K562 (cell line): Measurements from ENCODE around the gene SLC4A5. TPM values are rescaled to one million over a fixed set of nuclear protein-coding genes. Genes with fewer than 3 reads are reported as not detected.

ENCODE experiments used
- ATAC-seq: fragments of 200-7000 bp; cut with Tn5 transposase; 3 replicates; pipeline ENCODE4 v1.9.1; 2020; ENCODE audit warnings: moderate library complexity
- BruUV-seq: library from RNA; stranded (reverse); fragments of 400-500 nt; replicated peaks from 2 replicates; lab custom pipeline; 2021; lab: Mats Ljungman, UMichigan
- CTCF ChIA-PET: fragments of 300-600 bp; formaldehyde crosslinking; extraction: SDS; loops from one replicate; lab custom pipeline; 2021; ENCODE audit warnings: low intra/inter-chr PET ratio; lab: Yijun Ruan, JAX
- POLR2A ChIA-PET: fragments of 300-600, 350-650 bp; sonication (Branson Sonifier 250); formaldehyde crosslinking; extraction: SDS; loops from one replicate; lab custom pipeline; 2021; ENCODE audit warnings: antibody characterized with exemption, inconsistent platforms; lab: Yijun Ruan, JAX
- DNase-seq, 4 experiments: peaks; one replicate each; pipeline versions ENCODE4 v3.0.0 to v3.0.0-alpha.2; 2011 to 2018; ENCODE audit warnings: low spot score in 3 of 4, mixed read lengths in 3 of 4; ENCODE audit errors: extremely low read depth in 1 of 4
- FAIRE-seq: peaks from 2 replicates; lab custom pipeline; 2011; peaks lifted over from hg19 to GRCh38; lab: Jason Lieb, UNC
- H2AFZ ChIP-seq: 2 replicates; pipeline ENCODE4 v1.6.0; 2011; ENCODE audit warnings: low read depth, low read length, control low read depth, inconsistent platforms
- H3K27ac ChIP-seq: fragments of 200-600 bp; 3 replicates; pipeline ENCODE4 v1.8.0; 2011; ENCODE audit warnings: low read depth, mild to moderate bottlenecking, control low read depth, inconsistent platforms, low read length, moderate library complexity, mixed read lengths; ENCODE audit errors: extremely low read depth
- H3K27me3 ChIP-seq, 2 experiments: fragments of 300-600 bp in 1 of 2; 2 replicates in 1 of 2; 3 replicates in 1 of 2; pipeline versions ENCODE4 v1.6.0 to v1.8.0; 2011; ENCODE audit warnings: inconsistent platforms in 2 of 2, low read length in 2 of 2, mild to moderate bottlenecking in 1 of 2, mixed read lengths in 1 of 2, moderate library complexity in 1 of 2; ENCODE audit not compliant: control insufficient read depth in 2 of 2, insufficient read depth in 2 of 2
- H3K36me3 ChIP-seq: fragments of 300-600 bp; 3 replicates; pipeline ENCODE4 v1.8.0; 2011; ENCODE audit warnings: mild to moderate bottlenecking, low read length, inconsistent platforms; ENCODE audit not compliant: control insufficient read depth, insufficient read depth
- H3K4me1 ChIP-seq, 2 experiments: fragments of 200-600 bp in 1 of 2; replicated peaks in 1 of 2; 2 replicates in 1 of 2; 3 replicates in 1 of 2; pipeline versions ENCODE4 v1.5.1 to v1.8.0; 2011; ENCODE audit warnings: inconsistent platforms in 2 of 2, low read length in 2 of 2, mild to moderate bottlenecking in 1 of 2, mixed read lengths in 1 of 2, moderate library complexity in 1 of 2; ENCODE audit not compliant: control insufficient read depth in 2 of 2, insufficient read depth in 2 of 2
- H3K4me2 ChIP-seq: 2 replicates; pipeline ENCODE4 v1.6.1; 2011; ENCODE audit warnings: low read length, control low read depth, inconsistent platforms, mixed read lengths; ENCODE audit not compliant: insufficient read depth
- H3K4me3 ChIP-seq: fragments of 200-600 bp; sonication (generic), shearing (Covaris generic); 2 replicates; pipeline ENCODE4 v1.5.1; 2016; ENCODE audit warnings: control low read depth, inconsistent platforms
- H3K79me2 ChIP-seq: fragments of 200-600 bp; 3 replicates; pipeline ENCODE4 v1.8.0; 2011; ENCODE audit warnings: low read length, inconsistent platforms; ENCODE audit not compliant: control insufficient read depth, insufficient read depth
- H3K9ac ChIP-seq, 2 experiments: 2 replicates each; pipeline versions ENCODE4 v1.6.0 to v1.6.1; 2011; ENCODE audit warnings: low read depth in 2 of 2, low read length in 2 of 2, control low read depth in 1 of 2, inconsistent platforms in 1 of 2, mild to moderate bottlenecking in 1 of 2, mixed read lengths in 1 of 2; ENCODE audit not compliant: insufficient read depth in 1 of 2
- H3K9me1 ChIP-seq: one replicate; pipeline ENCODE4 v1.6.0; 2011; ENCODE audit warnings: inconsistent platforms, mild to moderate bottlenecking, low read length, moderate library complexity; ENCODE audit not compliant: control insufficient read depth, insufficient read depth
- H3K9me3 ChIP-seq: replicated peaks from 2 replicates; pipeline ENCODE4 v1.5.1; 2011; ENCODE audit warnings: low read depth, low read length, inconsistent platforms; ENCODE audit not compliant: control insufficient read depth, insufficient read depth
- H4K20me1 ChIP-seq: replicated peaks from 2 replicates; pipeline ENCODE4 v1.6.1; 2011; ENCODE audit warnings: low read length, inconsistent platforms, mixed read lengths; ENCODE audit not compliant: control insufficient read depth, insufficient read depth
- C11orf30 ChIP-seq: fragments of 450-650 bp; IDR thresholded peaks from 2 replicates; pipeline ENCODE4 v1.6.1; 2016; ENCODE audit warnings: low read depth, mild to moderate bottlenecking
- CAMTA2 ChIP-seq: fragments of 250-450 bp; sonication (Bioruptor Pico); conservative IDR thresholded peaks from 2 replicates; pipeline ENCODE4 v1.5.1; 2022
- FOXJ2 ChIP-seq: fragments of 200-800 bp; sonication (Bioruptor generic); IDR thresholded peaks from 2 replicates; pipeline ENCODE4 v1.6.1; 2016; ENCODE audit warnings: missing genetic modification characterization, missing compliant biosample characterization
- HLTF ChIP-seq: fragments of 450-650 bp; IDR thresholded peaks from 2 replicates; pipeline ENCODE4 v1.6.1; 2016
- POLR2A ChIP-seq: fragments of 450-650 bp; conservative IDR thresholded peaks from 2 replicates; pipeline ENCODE4 v1.6.1; 2016
- PTTG1 ChIP-seq: fragments of 450-650 bp; IDR thresholded peaks from 2 replicates; pipeline ENCODE4 v1.6.1; 2016; ENCODE audit warnings: low read depth, mild to moderate bottlenecking, missing genetic modification characterization, missing compliant biosample characterization
- PYGO2 ChIP-seq: fragments of 450-650 bp; IDR thresholded peaks from 2 replicates; pipeline ENCODE4 v1.6.1; 2016; ENCODE audit warnings: mild to moderate bottlenecking, missing genetic modification characterization, moderate library complexity, missing compliant biosample characterization
- RHOXF2B ChIP-seq: fragments of 250-450 bp; sonication (Bioruptor Pico); conservative IDR thresholded peaks from 2 replicates; pipeline ENCODE4 v1.5.1; 2021
- SUPT5H ChIP-seq: fragments of 450-650 bp; IDR thresholded peaks from 2 replicates; pipeline ENCODE4 v1.6.1; 2016
- ZNF316 ChIP-seq: fragments of 450-650 bp; IDR thresholded peaks from 2 replicates; pipeline ENCODE4 v1.6.1; 2016
- ZNF551 ChIP-seq: fragments of 250-450 bp; sonication (Bioruptor Pico); IDR thresholded peaks from 2 replicates; pipeline ENCODE4 v1.5.0; 2021; ENCODE audit warnings: mild to moderate bottlenecking, moderate library complexity
- ZNF696 ChIP-seq: fragments of 250-450 bp; sonication (Bioruptor Pico); conservative IDR thresholded peaks from 2 replicates; pipeline ENCODE4 v1.4.0; 2020; ENCODE audit warnings: mild to moderate bottlenecking, moderate library complexity
- WGBS: fragments of 100-300 bp; shearing (Covaris generic); methylation state at CpG from one replicate; pipeline ENCODE4 v1.1.6; 2016; ENCODE audit warnings: low coverage, mixed read lengths; ENCODE audit not compliant: insufficient coverage; ENCODE audit errors: missing lambda C conversion rate; 5-methylcytosine and 5-hydroxymethylcytosine counted together
- in situ Hi-C: fragments of 300-500 bp; cut with MboI; formaldehyde crosslinking; loops from 4 replicates; pipeline ENCODE4 v1.15.0; 2018; ENCODE audit warnings: inconsistent platforms, mixed read lengths
- intact Hi-C: fragments of 100-400 bp; cut with micrococcal nuclease; formaldehyde crosslinking; loops from 2 replicates; pipeline ENCODE4 v1.14.2; 2022
- polyA plus RNA-seq, 8 experiments: library from polyadenylated mRNA; depleted of rRNA in 4 of 8; stranded (reverse) in 5 of 8; unstranded in 3 of 8; fragments of >200 nt; fragmentation: Nextera tagmentation in 2 of 8; fragmentation: Illumina TruSeq in 1 of 8; extraction: Ambion mirVana in 2 of 8; extraction: Trizol in 1 of 8; gene quantifications; 2 replicates each; pipeline versions ENCODE4 v1.2.1 to v1.2.3, GENCODE V29; 2011 to 2014; ENCODE audit warnings: inconsistent platforms in 1 of 8, missing spikeins in 1 of 8
- total RNA-seq, 7 experiments: library from RNA; depleted of rRNA in 6 of 7; stranded (reverse); fragments of >200 nt in 6 of 7; fragmentation: Illumina TruSeq in 2 of 7; extraction: Trizol in 2 of 7; gene quantifications; 2 replicates each; pipeline versions ENCODE4 v1.2.1 to v1.2.3, GENCODE V29; 2011 to 2021; ENCODE audit warnings: low replicate concordance in 1 of 7
- TF ChIP-seq, protein P1 (sequence below): fragments of 450-650 bp; formaldehyde crosslinking; IDR thresholded peaks from 2 replicates; pipeline ENCODE4 v1.4.0; 2020; ENCODE audit warnings: mild to moderate bottlenecking, moderate library complexity
- TF ChIP-seq, protein P2 (sequence below), 2 experiments: fragments of 200-800 bp in 1 of 2; sonication (Bioruptor generic) in 1 of 2; sonication (generic) in 1 of 2; formaldehyde crosslinking in 1 of 2; IDR thresholded peaks in 1 of 2; conservative IDR thresholded peaks in 1 of 2; 2 replicates each; pipeline versions ENCODE4 v1.5.0 to v1.6.1; 2016 to 2020; ENCODE audit warnings: missing compliant biosample characterization in 1 of 2, missing genetic modification characterization in 1 of 2, missing genetic modification reagents in 1 of 2
- TF ChIP-seq, protein P3 (sequence below), 2 experiments: IDR thresholded peaks; 2 replicates each; pipeline ENCODE4 v1.6.1; 2011; ENCODE audit warnings: borderline replicate concordance in 1 of 2, control low read depth in 1 of 2, low read depth in 1 of 2, low read length in 1 of 2, mild to moderate bottlenecking in 1 of 2, mixed read lengths in 1 of 2, moderate library complexity in 1 of 2; ENCODE audit not compliant: insufficient read depth in 1 of 2, insufficient read length in 1 of 2, poor library complexity in 1 of 2, severe bottlenecking in 1 of 2; ENCODE audit errors: extremely low read depth in 1 of 2
- TF ChIP-seq, protein P4 (sequence below): sonication (generic); formaldehyde crosslinking; IDR thresholded peaks from 2 replicates; pipeline ENCODE4 v1.8.1; 2022; ENCODE audit warnings: missing genetic modification reagents

Gene SLC4A5
- total and polyA plus RNA-seq, 9 of the 15 experiments (the other 6 are each of a cell fraction or from before 2014, with no cell fraction given), result 0.03 to 0.77 (median 0.14) TPM; not detected in 1

DNA sequence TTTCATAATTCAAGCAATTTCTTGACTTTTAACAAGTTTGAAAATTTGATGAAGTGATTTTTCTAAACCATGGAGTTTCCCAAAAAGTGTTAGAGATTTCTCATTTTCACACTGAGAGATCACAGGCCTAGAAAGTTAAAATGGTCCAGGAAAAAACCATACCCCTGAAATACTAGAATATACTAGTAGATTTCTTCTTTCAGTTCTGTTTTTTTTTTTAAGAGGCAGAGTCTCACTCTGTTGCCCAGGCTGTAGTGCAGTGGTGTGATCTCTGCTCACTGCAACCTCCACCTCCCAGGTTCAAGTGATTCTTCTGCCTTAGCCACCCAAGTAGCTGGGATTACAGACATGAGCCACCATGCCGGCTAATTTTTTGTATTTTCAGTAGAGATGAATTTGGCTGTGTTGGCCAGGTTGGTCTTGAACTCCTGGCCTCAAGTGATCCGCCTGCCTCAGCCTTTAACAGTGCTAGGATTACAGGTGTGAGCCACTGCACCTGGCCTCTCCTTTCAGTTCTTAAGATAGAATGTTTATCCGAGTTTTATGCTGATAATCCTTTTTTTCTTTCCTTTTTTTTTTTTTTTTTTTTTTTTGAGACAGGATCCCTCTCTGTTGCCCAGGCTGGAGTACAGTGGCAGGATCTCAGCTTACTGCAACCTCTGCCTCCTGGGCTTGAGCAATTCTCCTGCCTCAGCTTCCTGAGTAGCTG, 130.4 kb downstream of the SLC4A5 start:
- FAIRE-seq, result no peak
- in situ Hi-C loops, result no loop called here
- POLR2A ChIA-PET, result interaction anchor here (0.6 kb wide), 1 partner anchor 46 kb away, joined by 3 read pairs; no protein-coding TSS in a partner anchor

More for the DNA sequence above, 130.4 kb downstream of the SLC4A5 start:
- Histone ChIP-seq H3K9me3 (no peaks in the 10 kb centered on the region), H2AFZ (no peak overlapping the region), H3K27ac (no peak overlapping the region), H3K79me2 (peaks cover 20% of the 10 kb centered on the region), H3K4me3 (no peak overlapping the region), H3K27me3 (no peaks in the 10 kb centered on the region), H3K36me3 (peaks cover 96% of the 10 kb centered on the region), H4K20me1 (peaks cover 6% of the 10 kb centered on the region; the same call in 1 of the 2 replicates), H3K4me1 (no peaks in the 10 kb centered on the region), H3K9ac (no peak overlapping the region), H3K9me1 (no peaks in the 10 kb centered on the region), H3K4me2 (no peak overlapping the region)
- intact Hi-C loops, result no loop called here
- CTCF ChIA-PET, result no interaction called here
- no TSS peak for BruUV-seq
- TF ChIP-seq RHOXF2B (no peak), CAMTA2 (no peak), ZNF696 (CRISPR knock-in tag) (no peak), PTTG1 (tag) (no peak), C11orf30 (peak; percentile 35), ZNF316 (peak; percentile 69), PYGO2 (tag) (no peak), ZNF551 (CRISPR knock-in tag) (no peak), POLR2A (no peak), SUPT5H (no peak), HLTF (no peak), FOXJ2 (tag) (no peak)
- TF ChIP-seq, protein P1, sequence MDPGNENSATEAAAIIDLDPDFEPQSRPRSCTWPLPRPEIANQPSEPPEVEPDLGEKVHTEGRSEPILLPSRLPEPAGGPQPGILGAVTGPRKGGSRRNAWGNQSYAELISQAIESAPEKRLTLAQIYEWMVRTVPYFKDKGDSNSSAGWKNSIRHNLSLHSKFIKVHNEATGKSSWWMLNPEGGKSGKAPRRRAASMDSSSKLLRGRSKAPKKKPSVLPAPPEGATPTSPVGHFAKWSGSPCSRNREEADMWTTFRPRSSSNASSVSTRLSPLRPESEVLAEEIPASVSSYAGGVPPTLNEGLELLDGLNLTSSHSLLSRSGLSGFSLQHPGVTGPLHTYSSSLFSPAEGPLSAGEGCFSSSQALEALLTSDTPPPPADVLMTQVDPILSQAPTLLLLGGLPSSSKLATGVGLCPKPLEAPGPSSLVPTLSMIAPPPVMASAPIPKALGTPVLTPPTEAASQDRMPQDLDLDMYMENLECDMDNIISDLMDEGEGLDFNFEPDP (CRISPR knock-in tag), result no peak
- TF ChIP-seq, protein P2, sequence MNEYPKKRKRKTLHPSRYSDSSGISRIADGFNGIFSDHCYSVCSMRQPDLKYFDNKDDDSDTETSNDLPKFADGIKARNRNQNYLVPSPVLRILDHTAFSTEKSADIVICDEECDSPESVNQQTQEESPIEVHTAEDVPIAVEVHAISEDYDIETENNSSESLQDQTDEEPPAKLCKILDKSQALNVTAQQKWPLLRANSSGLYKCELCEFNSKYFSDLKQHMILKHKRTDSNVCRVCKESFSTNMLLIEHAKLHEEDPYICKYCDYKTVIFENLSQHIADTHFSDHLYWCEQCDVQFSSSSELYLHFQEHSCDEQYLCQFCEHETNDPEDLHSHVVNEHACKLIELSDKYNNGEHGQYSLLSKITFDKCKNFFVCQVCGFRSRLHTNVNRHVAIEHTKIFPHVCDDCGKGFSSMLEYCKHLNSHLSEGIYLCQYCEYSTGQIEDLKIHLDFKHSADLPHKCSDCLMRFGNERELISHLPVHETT (CRISPR knock-in tag; conservative IDR thresholded peaks at IDR 0.05 in 1 of 2, IDR thresholded peaks at IDR 0.05 in 1 of 2), result no peak
- TF ChIP-seq, protein P3, sequence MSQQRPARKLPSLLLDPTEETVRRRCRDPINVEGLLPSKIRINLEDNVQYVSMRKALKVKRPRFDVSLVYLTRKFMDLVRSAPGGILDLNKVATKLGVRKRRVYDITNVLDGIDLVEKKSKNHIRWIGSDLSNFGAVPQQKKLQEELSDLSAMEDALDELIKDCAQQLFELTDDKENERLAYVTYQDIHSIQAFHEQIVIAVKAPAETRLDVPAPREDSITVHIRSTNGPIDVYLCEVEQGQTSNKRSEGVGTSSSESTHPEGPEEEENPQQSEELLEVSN (IDR thresholded peaks at IDR 0.05; ENCODE audit: borderline replicate concordance in 1 of 2, extremely low read depth in 1 of 2, insufficient read depth in 1 of 2, insufficient read length in 1 of 2, low read depth in 1 of 2, low read length in 1 of 2, poor library complexity in 1 of 2, severe bottlenecking in 1 of 2), result no peak
- TF ChIP-seq, protein P4, sequence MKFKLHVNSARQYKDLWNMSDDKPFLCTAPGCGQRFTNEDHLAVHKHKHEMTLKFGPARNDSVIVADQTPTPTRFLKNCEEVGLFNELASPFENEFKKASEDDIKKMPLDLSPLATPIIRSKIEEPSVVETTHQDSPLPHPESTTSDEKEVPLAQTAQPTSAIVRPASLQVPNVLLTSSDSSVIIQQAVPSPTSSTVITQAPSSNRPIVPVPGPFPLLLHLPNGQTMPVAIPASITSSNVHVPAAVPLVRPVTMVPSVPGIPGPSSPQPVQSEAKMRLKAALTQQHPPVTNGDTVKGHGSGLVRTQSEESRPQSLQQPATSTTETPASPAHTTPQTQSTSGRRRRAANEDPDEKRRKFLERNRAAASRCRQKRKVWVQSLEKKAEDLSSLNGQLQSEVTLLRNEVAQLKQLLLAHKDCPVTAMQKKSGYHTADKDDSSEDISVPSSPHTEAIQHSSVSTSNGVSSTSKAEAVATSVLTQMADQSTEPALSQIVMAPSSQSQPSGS (CRISPR knock-in tag), result no peak
- DNase-seq (no peak), ATAC-seq (no peak)
- 83% methylated on average over 3 of the region's 3 CpGs for WGBS
